Measurements from ENCODE around the gene AURKAIP1. TPM values are rescaled to one million over a fixed set of nuclear protein-coding genes. Genes with fewer than 3 reads are reported as not detected.
A peak's percentile ranks its signal among the peaks of the same experiment; 100 is the strongest.

Gene AURKAIP1
- total and polyA plus RNA-seq, 2 of the 13 experiments (the other 11 are each of a cell fraction or from before 2014, with no cell fraction given): 69.5 to 175 TPM

DNA sequence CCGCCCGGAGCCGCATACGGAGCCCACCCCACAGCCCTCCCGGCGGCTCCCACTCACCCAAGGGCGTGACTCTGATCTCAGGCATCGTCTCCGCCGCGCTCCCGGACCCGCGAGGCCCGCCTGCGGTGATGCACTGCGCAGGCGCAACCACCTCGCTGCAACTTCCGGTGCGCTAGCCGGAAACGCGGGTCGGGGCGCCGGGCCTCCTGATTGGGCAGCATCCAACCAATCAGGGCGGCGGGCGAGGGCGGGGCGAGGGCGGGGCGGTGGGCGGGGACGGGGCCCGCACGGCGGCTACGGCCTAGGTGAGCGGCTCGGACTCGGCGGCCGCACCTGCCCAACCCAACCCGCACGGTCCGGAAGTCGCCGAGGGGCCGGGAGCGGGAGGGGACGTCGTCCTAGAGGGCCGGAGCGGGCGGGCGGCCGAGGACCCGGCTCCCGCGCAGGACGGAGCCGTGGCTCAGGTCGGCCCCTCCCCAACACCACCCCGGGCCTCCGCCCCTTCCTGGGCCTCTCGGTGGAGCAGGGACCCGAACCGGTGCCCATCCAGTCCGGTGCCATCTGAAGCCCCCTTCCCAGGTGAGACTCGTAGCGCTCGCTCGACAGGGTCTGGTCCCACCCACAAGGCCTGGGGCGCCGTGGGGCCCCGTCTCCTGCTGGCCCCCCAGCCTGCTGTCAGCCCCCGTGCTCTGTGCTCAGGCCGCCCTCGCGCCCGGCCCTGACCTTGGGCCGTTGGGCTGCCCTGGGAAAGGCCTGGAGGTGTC lies 50.3 kb downstream of the AURKAIP1 start, which contains the start of the genes CPTP and INTS11 (continued):
- TF ChIP-seq ARID4A (CRISPR knock-in tag; IDR thresholded peaks at IDR 0.05; ENCODE audit: borderline replicate concordance) (peak; percentile 85), SSRP1 (CRISPR knock-in tag; IDR thresholded peaks at IDR 0.05) (no peak), ZNF235 (CRISPR knock-in tag; IDR thresholded peaks at IDR 0.05; ENCODE audit: borderline replicate concordance) (0 out of 2 replicates have a peak, but pooled peaks have one; percentile 62), ELF3 (CRISPR knock-in tag; IDR thresholded peaks at IDR 0.05) (no peak), ATRX (CRISPR knock-in tag; IDR thresholded peaks at IDR 0.05; ENCODE audit: borderline replicate concordance) (no peak), SPEN (CRISPR knock-in tag; IDR thresholded peaks at IDR 0.05; ENCODE audit: low read depth) (peak; percentile 81), ZNF598 (CRISPR knock-in tag; IDR thresholded peaks at IDR 0.05; ENCODE audit: borderline replicate concordance) (no peak), NAIF1 (CRISPR knock-in tag; IDR thresholded peaks at IDR 0.05; ENCODE audit: borderline replicate concordance) (no peak; the same call in 1 of the 2 replicates), ZNF276 (CRISPR knock-in tag; IDR thresholded peaks at IDR 0.05; ENCODE audit: low read depth) (no peak), NRL (CRISPR knock-in tag; IDR thresholded peaks at IDR 0.05; ENCODE audit: borderline replicate concordance) (peak; percentile 57; the same call in 1 of the 2 replicates), ZNF841 (CRISPR knock-in tag; IDR thresholded peaks at IDR 0.05; ENCODE audit: borderline replicate concordance) (no peak; the same call in 1 of the 2 replicates), MIER3 (CRISPR knock-in tag; IDR thresholded peaks at IDR 0.05; ENCODE audit: borderline replicate concordance) (no peak), ZNF619 (CRISPR knock-in tag; IDR thresholded peaks at IDR 0.05) (0 out of 2 replicates have a peak, but pooled peaks have one; percentile 11), NFE2L2 (IDR thresholded peaks at IDR 0.05; ENCODE audit: low read length) (no peak), MAFF (IDR thresholded peaks at IDR 0.05; ENCODE audit: low read depth, low read length) (no peak), ZBTB7B (CRISPR knock-in tag; IDR thresholded peaks at IDR 0.05) (peak; percentile 12; the same call in 1 of the 2 replicates), NFKBIZ (CRISPR knock-in tag; IDR thresholded peaks at IDR 0.05) (no peak), CBX2 (IDR thresholded peaks at IDR 0.05; ENCODE audit: low read depth, low read length) (no peak), CBX2 (CRISPR knock-in tag; IDR thresholded peaks at IDR 0.05; ENCODE audit: low read depth) (no peak)
- TF ChIP-seq, protein P1, sequence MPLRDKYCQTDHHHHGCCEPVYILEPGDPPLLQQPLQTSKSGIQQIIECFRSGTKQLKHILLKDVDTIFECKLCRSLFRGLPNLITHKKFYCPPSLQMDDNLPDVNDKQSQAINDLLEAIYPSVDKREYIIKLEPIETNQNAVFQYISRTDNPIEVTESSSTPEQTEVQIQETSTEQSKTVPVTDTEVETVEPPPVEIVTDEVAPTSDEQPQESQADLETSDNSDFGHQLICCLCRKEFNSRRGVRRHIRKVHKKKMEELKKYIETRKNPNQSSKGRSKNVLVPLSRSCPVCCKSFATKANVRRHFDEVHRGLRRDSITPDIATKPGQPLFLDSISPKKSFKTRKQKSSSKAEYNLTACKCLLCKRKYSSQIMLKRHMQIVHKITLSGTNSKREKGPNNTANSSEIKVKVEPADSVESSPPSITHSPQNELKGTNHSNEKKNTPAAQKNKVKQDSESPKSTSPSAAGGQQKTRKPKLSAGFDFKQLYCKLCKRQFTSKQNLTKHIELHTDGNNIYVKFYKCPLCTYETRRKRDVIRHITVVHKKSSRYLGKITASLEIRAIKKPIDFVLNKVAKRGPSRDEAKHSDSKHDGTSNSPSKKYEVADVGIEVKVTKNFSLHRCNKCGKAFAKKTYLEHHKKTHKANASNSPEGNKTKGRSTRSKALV (CRISPR knock-in tag; IDR thresholded peaks at IDR 0.05): peak; percentile 33; the same call in 1 of the 2 replicates
- TF ChIP-seq, protein P2, sequence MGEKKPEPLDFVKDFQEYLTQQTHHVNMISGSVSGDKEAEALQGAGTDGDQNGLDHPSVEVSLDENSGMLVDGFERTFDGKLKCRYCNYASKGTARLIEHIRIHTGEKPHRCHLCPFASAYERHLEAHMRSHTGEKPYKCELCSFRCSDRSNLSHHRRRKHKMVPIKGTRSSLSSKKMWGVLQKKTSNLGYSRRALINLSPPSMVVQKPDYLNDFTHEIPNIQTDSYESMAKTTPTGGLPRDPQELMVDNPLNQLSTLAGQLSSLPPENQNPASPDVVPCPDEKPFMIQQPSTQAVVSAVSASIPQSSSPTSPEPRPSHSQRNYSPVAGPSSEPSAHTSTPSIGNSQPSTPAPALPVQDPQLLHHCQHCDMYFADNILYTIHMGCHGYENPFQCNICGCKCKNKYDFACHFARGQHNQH (CRISPR knock-in tag; IDR thresholded peaks at IDR 0.05): peak; percentile 46; the same call in 1 of the 2 replicates
